Right lobe of liver (tissue), 6 donors: ENCODE results near the gene AARSD1. TPM values are rescaled to one million over a fixed set of nuclear protein-coding genes. Genes with fewer than 3 reads are reported as not detected.

ENCODE experiments used
- ATAC-seq, 4 donors: fragments of 200-7000 bp; cut with Tn5 transposase; one replicate each; pipeline ENCODE4 v1.9.1; 2020; ENCODE audit warnings: mild to moderate bottlenecking in 4 of 4, moderate library complexity in 4 of 4
- DNase-seq, 3 donors: peaks; one replicate each; pipeline ENCODE4 v3.0.0-alpha.2; 2020
- H3K27ac ChIP-seq, 3 donors: fragments of 200-600 bp; one replicate each; pipeline ENCODE4 v1.8.0; 2022
- H3K27me3 ChIP-seq, 2 donors: fragments of 200-600 bp; one replicate each; pipeline ENCODE4 v1.8.0; 2022
- H3K36me3 ChIP-seq, 4 donors: fragments of 200-600 bp; sonication (generic) in 1 of 4; one replicate each; pipeline versions ENCODE4 v1.5.1 to v1.8.0; 2017 to 2022; ENCODE audit warnings: control low read depth in 1 of 4
- H3K4me1 ChIP-seq, 4 donors: fragments of 200-600 bp; sonication (generic) in 1 of 4; one replicate each; pipeline versions ENCODE4 v1.5.1 to v1.8.0; 2017 to 2022; ENCODE audit warnings: control low read depth in 1 of 4
- H3K4me3 ChIP-seq, 3 donors: fragments of 200-600 bp; one replicate each; pipeline ENCODE4 v1.8.0; 2022
- H3K9me3 ChIP-seq, 4 donors: fragments of 200-600 bp; sonication (generic) in 1 of 4; one replicate each; pipeline versions ENCODE4 v1.5.1 to v1.8.0; 2017 to 2022; ENCODE audit warnings: control low read depth in 1 of 4
- POLR2A ChIP-seq: fragments of 450-650 bp; IDR thresholded peaks from one replicate; pipeline ENCODE4 v1.6.1; 2017; ENCODE audit warnings: antibody characterized with exemption, mild to moderate bottlenecking
- WGBS: methylation state at CpG from one replicate; pipeline ENCODE4 v1.1.6; 2018; ENCODE audit warnings: low coverage, low lambda C conversion rate; ENCODE audit not compliant: insufficient coverage; ENCODE audit errors: missing lambda C conversion rate; 5-methylcytosine and 5-hydroxymethylcytosine counted together
- intact Hi-C, 2 donors: fragments of 100-400 bp; cut with DNase I; formaldehyde crosslinking; loops; one replicate each; pipeline versions ENCODE4 v1.11.2 to v1.14.1; 2022
- small RNA-seq, 2 experiments: library from RNA; depleted of rRNA; stranded (forward); fragments of <200 nt; gene quantifications; one replicate each; pipeline ENCODE3, GENCODE V24; 2016
- total RNA-seq, 6 experiments: library from RNA; depleted of rRNA in 2 of 6; stranded (reverse); fragments of >200 nt in 2 of 6; fragmentation: NEBNext Ultra II Directional in 3 of 6; extraction: Animal tissue kit (Norgen Biotek cat#: 25700) in 3 of 6; gene quantifications; one replicate each; pipeline versions ENCODE4 v1.1.0 to v1.2.4, GENCODE V29; 2016 to 2023
- TF ChIP-seq, protein P1 (sequence below), 4 donors: fragments of 200-600 bp in 3 of 4; fragments of 450-650 bp in 1 of 4; IDR thresholded peaks; one replicate each; pipeline versions ENCODE4 v1.5.1 to v1.8.0; 2016 to 2022; ENCODE audit warnings: antibody characterized with exemption in 4 of 4, mild to moderate bottlenecking in 2 of 4
- donor health status: DM: no; HTN: yes; CAD: no.
- donor health status: DM: no; HTN: no; CAD: no.
- donor health status: DM: no; HTN: no; CAD: no.
- donor health status: DM: no; HTN: yes; CAD: no.
- donor health status: DM: no; HTN: yes; CAD: no.

AARSD1 gene
- total RNA-seq, 6 experiments from 2014 or later = 12.3 to 22.1 (median 17.9) TPM

GRCh38 chr17:42904110-42904469 lies 60.2 kb downstream of the AARSD1 start:
- WGBS = 18% methylated on average over 4 of the region's 6 CpGs
- intact Hi-C loops = no loop called here
- peaks cover 0 to 51% (median 23%) of the 10 kb centered on the region in 4 donors for H3K36me3 ChIP-seq
- H3K27ac ChIP-seq = peak overlapping the region in 2 of 3 donors; percentile 73 to 82
- TF ChIP-seq, protein P1, sequence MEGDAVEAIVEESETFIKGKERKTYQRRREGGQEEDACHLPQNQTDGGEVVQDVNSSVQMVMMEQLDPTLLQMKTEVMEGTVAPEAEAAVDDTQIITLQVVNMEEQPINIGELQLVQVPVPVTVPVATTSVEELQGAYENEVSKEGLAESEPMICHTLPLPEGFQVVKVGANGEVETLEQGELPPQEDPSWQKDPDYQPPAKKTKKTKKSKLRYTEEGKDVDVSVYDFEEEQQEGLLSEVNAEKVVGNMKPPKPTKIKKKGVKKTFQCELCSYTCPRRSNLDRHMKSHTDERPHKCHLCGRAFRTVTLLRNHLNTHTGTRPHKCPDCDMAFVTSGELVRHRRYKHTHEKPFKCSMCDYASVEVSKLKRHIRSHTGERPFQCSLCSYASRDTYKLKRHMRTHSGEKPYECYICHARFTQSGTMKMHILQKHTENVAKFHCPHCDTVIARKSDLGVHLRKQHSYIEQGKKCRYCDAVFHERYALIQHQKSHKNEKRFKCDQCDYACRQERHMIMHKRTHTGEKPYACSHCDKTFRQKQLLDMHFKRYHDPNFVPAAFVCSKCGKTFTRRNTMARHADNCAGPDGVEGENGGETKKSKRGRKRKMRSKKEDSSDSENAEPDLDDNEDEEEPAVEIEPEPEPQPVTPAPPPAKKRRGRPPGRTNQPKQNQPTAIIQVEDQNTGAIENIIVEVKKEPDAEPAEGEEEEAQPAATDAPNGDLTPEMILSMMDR (IDR thresholded peaks at IDR 0.05) = no peak
- TF ChIP-seq POLR2A = no peak
- peaks cover 0 to 23% (median 9%) of the 10 kb centered on the region in 4 donors for H3K4me1 ChIP-seq
- H3K9me3 ChIP-seq = no peaks in the 10 kb centered on the region
- DNase-seq (peak in 2 of 3 donors; percentile 32 to 76), ATAC-seq (peak; percentile 21 to 33 (median 28))
- H3K4me3 ChIP-seq = peak overlapping the region in 1 of 3 donors; percentile 84
- no peaks in the 10 kb centered on the region for H3K27me3 ChIP-seq

DNA sequence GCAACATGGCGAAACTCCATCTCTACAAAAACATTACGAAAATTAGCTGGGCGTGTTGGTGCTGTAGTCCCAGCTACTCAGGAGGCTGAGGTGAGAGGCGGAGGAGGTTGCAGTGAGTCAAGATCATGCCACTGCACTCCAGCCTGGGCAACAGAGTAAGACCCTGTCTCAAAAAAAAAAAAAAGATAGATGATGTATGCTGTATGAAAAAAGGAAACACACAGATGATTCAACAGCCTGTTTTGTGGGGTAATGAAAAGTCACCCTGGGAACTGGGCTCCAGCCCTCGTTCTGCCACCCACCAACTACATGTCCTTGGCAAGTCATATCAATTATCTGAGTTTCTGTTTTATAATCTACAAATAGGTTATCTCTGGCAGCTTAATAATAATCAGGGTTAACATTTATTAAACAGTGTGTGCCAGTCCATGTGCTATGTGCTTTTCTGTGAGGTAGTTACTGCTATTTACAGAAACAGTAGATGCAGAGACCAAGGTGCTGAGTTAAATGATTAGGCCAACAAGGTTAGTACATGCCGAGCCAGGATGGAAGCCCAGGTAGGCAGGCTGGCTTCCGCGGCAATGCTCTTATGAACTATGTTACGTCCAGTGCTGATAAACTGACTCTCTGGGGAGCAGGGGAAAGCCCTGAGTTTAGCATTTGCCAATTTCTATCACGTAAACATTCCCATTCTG lies 62.6 kb downstream of the AARSD1 start:
- intact Hi-C loops = no loop called here
- DNase-seq (peak in 1 of 3 donors; percentile 38), ATAC-seq (peak in 3 of 4 donors; percentile 16 to 43 (median 40))
- Histone ChIP-seq H3K4me1 (peaks cover 0 to 23% (median 9%) of the 10 kb centered on the region in 4 donors), H3K27ac (peak overlapping the region; percentile 44 to 82 (median 73)), H3K9me3 (no peaks in the 10 kb centered on the region), H3K36me3 (peaks cover 0 to 29% (median 13%) of the 10 kb centered on the region in 4 donors), H3K27me3 (no peaks in the 10 kb centered on the region), H3K4me3 (peak overlapping the region; percentile 33 to 84 (median 78))
- TF ChIP-seq POLR2A = peak; percentile 11
- TF ChIP-seq, protein P1 (IDR thresholded peaks at IDR 0.05) = no peak
- WGBS = 28% methylated on average over 8 of the region's 10 CpGs

Small RNA genes lying within 50 kb of the gene (small RNA-seq; reads per million reads assigned to genes)
- 0 reads per million in 2 experiments for gene AARSD1
- 0 reads per million in 2 experiments for gene RF00561

Other genes with a start within 250 kb of the AARSD1 start
- gene EZH1, start 219.4 kb downstream of the AARSD1 start, total RNA-seq = 10 to 100 TPM in 3 of 6 experiments, 1 to 10 TPM in 3; 5.5 to 16.5 (median 10.8) TPM
- 1 to 10 TPM; 1.9 to 9.4 (median 4.4) TPM for gene RAMP2, start 203.2 kb downstream of the AARSD1 start, total RNA-seq
- 10 to 100 TPM; 28.3 to 47.0 (median 33.6) TPM for gene VPS25, start 191.0 kb downstream of the AARSD1 start, total RNA-seq
- gene WNK4, start 183.8 kb downstream of the AARSD1 start, total RNA-seq = 1 to 10 TPM in 1 of 6 experiments, under 1 TPM in 2, not detected in 3; 0.12 to 1.1 (median 0.22) TPM
- 100 to 1,000 TPM in 1 of 6 experiments, 10 to 100 TPM in 5; 50.4 to 118 (median 68.3) TPM for gene COA3, start 165.8 kb downstream of the AARSD1 start, total RNA-seq
- gene CNTD1, start 165.6 kb downstream of the AARSD1 start, total RNA-seq = under 1 TPM in 1 of 6 experiments, not detected in 5; 0.15 TPM
- gene BECN1, start 140.2 kb downstream of the AARSD1 start, total RNA-seq = 10 to 100 TPM; 29.6 to 48.8 (median 37.4) TPM
- 10 to 100 TPM; 33.6 to 72.1 (median 42.8) TPM for gene PSME3, start 131.1 kb downstream of the AARSD1 start, total RNA-seq
- gene AOC2, start 119.9 kb downstream of the AARSD1 start, total RNA-seq = 1 to 10 TPM in 4 of 6 experiments, under 1 TPM in 2; 0.62 to 2.0 (median 1.4) TPM
- 10 to 100 TPM in 2 of 6 experiments, 1 to 10 TPM in 4; 3.9 to 14.9 (median 7.1) TPM for gene AOC3, start 113.3 kb downstream of the AARSD1 start, total RNA-seq
- 100 to 1,000 TPM in 5 of 6 experiments, 10 to 100 TPM in 1; 64.5 to 505 (median 185) TPM for gene G6PC1, start 63.7 kb downstream of the AARSD1 start, total RNA-seq
- gene PTGES3L, start 15.6 kb upstream of the AARSD1 start, total RNA-seq = not detected
- gene RUNDC1, start 16.1 kb upstream of the AARSD1 start, total RNA-seq = 1 to 10 TPM; 3.6 to 5.1 (median 4.6) TPM
- gene RPL27, start 34.0 kb upstream of the AARSD1 start, total RNA-seq = 100 to 1,000 TPM; 229 to 528 (median 316) TPM
- gene IFI35, start 42.3 kb upstream of the AARSD1 start, total RNA-seq = 10 to 100 TPM; 14.1 to 23.3 (median 18.1) TPM
- gene VAT1, start 57.9 kb upstream of the AARSD1 start, total RNA-seq = 10 to 100 TPM; 38.2 to 51.6 (median 43.3) TPM
- 1 to 10 TPM in 2 of 6 experiments, under 1 TPM in 4; 0.09 to 3.3 (median 0.64) TPM for gene RND2, start 60.8 kb upstream of the AARSD1 start, total RNA-seq
- 1 to 10 TPM; 3.1 to 6.7 (median 3.9) TPM for gene BRCA1, start 160.9 kb upstream of the AARSD1 start, total RNA-seq
- gene NBR1, start 206.8 kb upstream of the AARSD1 start, total RNA-seq = 10 to 100 TPM; 34.7 to 71.0 (median 49.2) TPM
- gene TMEM106A, start 247.4 kb upstream of the AARSD1 start, total RNA-seq = 1 to 10 TPM; 3.1 to 8.4 (median 4.5) TPM